WTC11 (cell line): ENCODE measurements around the gene PTAR1.

Experiments used
- CREM ChIP-seq: sonication (generic); formaldehyde crosslinking; IDR thresholded peaks from 2 replicates; pipeline ENCODE4 v1.8.1; 2022; ENCODE audit warnings: mild to moderate bottlenecking, missing genetic modification reagents, moderate library complexity
- ESRRA ChIP-seq: sonication (generic); formaldehyde crosslinking; IDR thresholded peaks from 2 replicates; pipeline ENCODE4 v1.8.1; 2022; ENCODE audit warnings: mild to moderate bottlenecking, missing genetic modification reagents, borderline replicate concordance
- MYBL2 ChIP-seq: sonication (generic); formaldehyde crosslinking; IDR thresholded peaks from 2 replicates; pipeline ENCODE4 v1.8.1; 2023; ENCODE audit warnings: mild to moderate bottlenecking, moderate library complexity, missing genetic modification reagents
- NR3C1 ChIP-seq: sonication (generic); formaldehyde crosslinking; conservative IDR thresholded peaks from 2 replicates; pipeline ENCODE4 v1.8.1; 2023; ENCODE audit warnings: low read depth, mild to moderate bottlenecking, missing genetic modification reagents
- RELA ChIP-seq: sonication (generic); formaldehyde crosslinking; IDR thresholded peaks from 2 replicates; pipeline ENCODE4 v1.8.1; 2022; ENCODE audit warnings: missing genetic modification reagents, mild to moderate bottlenecking, borderline replicate concordance
- TEAD4 ChIP-seq: sonication (generic); formaldehyde crosslinking; IDR thresholded peaks from 2 replicates; pipeline ENCODE4 v1.8.0; 2022; ENCODE audit warnings: mild to moderate bottlenecking, missing genetic modification reagents
- ZNF396 ChIP-seq: fragments of 250-450 bp; sonication (Bioruptor Pico); IDR thresholded peaks from 2 replicates; pipeline ENCODE4 v1.8.0; 2021; ENCODE audit warnings: mild to moderate bottlenecking, moderate library complexity, borderline replicate concordance
- TF ChIP-seq, protein P1 (sequence below): sonication (generic); formaldehyde crosslinking; IDR thresholded peaks from 2 replicates; pipeline ENCODE4 v1.8.0; 2022; ENCODE audit warnings: mild to moderate bottlenecking, missing genetic modification reagents
- TF ChIP-seq, protein P2 (sequence below): sonication (generic); formaldehyde crosslinking; IDR thresholded peaks from 2 replicates; pipeline ENCODE4 v1.8.1; 2022; ENCODE audit warnings: low read depth, missing genetic modification reagents, borderline replicate concordance
- TF ChIP-seq, protein P3 (sequence below): fragments of 200-600 bp; IDR thresholded peaks from 2 replicates; pipeline ENCODE4 v1.8.0; 2022; ENCODE audit warnings: antibody characterized with exemption

GRCh38 chr9:69671879-69672595 lies 87.8 kb downstream of the PTAR1 start, which contains the start of gene APBA1:
- TF ChIP-seq RELA (CRISPR knock-in tag) = no peak
- no peak for TF ChIP-seq CREM (CRISPR knock-in tag)
- TF ChIP-seq, protein P1, sequence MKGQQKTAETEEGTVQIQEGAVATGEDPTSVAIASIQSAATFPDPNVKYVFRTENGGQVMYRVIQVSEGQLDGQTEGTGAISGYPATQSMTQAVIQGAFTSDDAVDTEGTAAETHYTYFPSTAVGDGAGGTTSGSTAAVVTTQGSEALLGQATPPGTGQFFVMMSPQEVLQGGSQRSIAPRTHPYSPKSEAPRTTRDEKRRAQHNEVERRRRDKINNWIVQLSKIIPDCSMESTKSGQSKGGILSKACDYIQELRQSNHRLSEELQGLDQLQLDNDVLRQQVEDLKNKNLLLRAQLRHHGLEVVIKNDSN = no peak
- TF ChIP-seq ESRRA (CRISPR knock-in tag) = no peak
- no peak for TF ChIP-seq NR3C1
- TF ChIP-seq, protein P2, sequence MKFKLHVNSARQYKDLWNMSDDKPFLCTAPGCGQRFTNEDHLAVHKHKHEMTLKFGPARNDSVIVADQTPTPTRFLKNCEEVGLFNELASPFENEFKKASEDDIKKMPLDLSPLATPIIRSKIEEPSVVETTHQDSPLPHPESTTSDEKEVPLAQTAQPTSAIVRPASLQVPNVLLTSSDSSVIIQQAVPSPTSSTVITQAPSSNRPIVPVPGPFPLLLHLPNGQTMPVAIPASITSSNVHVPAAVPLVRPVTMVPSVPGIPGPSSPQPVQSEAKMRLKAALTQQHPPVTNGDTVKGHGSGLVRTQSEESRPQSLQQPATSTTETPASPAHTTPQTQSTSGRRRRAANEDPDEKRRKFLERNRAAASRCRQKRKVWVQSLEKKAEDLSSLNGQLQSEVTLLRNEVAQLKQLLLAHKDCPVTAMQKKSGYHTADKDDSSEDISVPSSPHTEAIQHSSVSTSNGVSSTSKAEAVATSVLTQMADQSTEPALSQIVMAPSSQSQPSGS (CRISPR knock-in tag) = no peak
- TF ChIP-seq, protein P3, sequence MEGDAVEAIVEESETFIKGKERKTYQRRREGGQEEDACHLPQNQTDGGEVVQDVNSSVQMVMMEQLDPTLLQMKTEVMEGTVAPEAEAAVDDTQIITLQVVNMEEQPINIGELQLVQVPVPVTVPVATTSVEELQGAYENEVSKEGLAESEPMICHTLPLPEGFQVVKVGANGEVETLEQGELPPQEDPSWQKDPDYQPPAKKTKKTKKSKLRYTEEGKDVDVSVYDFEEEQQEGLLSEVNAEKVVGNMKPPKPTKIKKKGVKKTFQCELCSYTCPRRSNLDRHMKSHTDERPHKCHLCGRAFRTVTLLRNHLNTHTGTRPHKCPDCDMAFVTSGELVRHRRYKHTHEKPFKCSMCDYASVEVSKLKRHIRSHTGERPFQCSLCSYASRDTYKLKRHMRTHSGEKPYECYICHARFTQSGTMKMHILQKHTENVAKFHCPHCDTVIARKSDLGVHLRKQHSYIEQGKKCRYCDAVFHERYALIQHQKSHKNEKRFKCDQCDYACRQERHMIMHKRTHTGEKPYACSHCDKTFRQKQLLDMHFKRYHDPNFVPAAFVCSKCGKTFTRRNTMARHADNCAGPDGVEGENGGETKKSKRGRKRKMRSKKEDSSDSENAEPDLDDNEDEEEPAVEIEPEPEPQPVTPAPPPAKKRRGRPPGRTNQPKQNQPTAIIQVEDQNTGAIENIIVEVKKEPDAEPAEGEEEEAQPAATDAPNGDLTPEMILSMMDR = no peak
- TF ChIP-seq ZNF396 (CRISPR knock-in tag) = no peak
- no peak for TF ChIP-seq TEAD4 (CRISPR knock-in tag)
- no peak for TF ChIP-seq MYBL2 (CRISPR knock-in tag)
